Thymus (tissue), 14 donors: Measurements from ENCODE around the gene SMU1. TPM values are rescaled to one million over a fixed set of nuclear protein-coding genes. Genes with fewer than 3 reads are reported as not detected.

Source experiments
- DNase-seq, 9 donors: peaks; one replicate each; pipeline ENCODE4 v3.0.0-alpha.2; 2013; ENCODE audit warnings: low spot score in 9 of 9, low read depth in 6 of 9, missing footprints in 1 of 9
- H3K27ac ChIP-seq, 2 donors: one replicate each; pipeline ENCODE4 v1.5.1; 2013; ENCODE audit warnings: control low read depth in 1 of 2, low read depth in 1 of 2, low read length in 1 of 2, mild to moderate bottlenecking in 1 of 2, moderate library complexity in 1 of 2
- H3K27me3 ChIP-seq, 2 donors: one replicate each; pipeline ENCODE4 v1.5.1; 2013; ENCODE audit warnings: low read length in 1 of 2; ENCODE audit not compliant: control insufficient read depth in 2 of 2, insufficient read depth in 1 of 2
- H3K36me3 ChIP-seq, 2 donors: one replicate each; pipeline ENCODE4 v1.5.1; 2013; ENCODE audit warnings: low read length in 1 of 2, mild to moderate bottlenecking in 1 of 2, moderate library complexity in 1 of 2; ENCODE audit not compliant: control insufficient read depth in 2 of 2, insufficient read depth in 2 of 2
- H3K4me1 ChIP-seq, 2 donors: one replicate each; pipeline ENCODE4 v1.5.1; 2013; ENCODE audit warnings: low read length in 2 of 2; ENCODE audit not compliant: control insufficient read depth in 2 of 2, insufficient read depth in 2 of 2
- H3K4me3 ChIP-seq, 2 donors: one replicate each; pipeline ENCODE4 v1.5.1; 2013; ENCODE audit warnings: low read length in 2 of 2, control low read depth in 1 of 2, mild to moderate bottlenecking in 1 of 2
- H3K9me3 ChIP-seq, 2 donors: one replicate each; pipeline ENCODE4 v1.5.1; 2013; ENCODE audit warnings: low read length in 1 of 2, mild to moderate bottlenecking in 1 of 2; ENCODE audit not compliant: control insufficient read depth in 2 of 2, insufficient read depth in 1 of 2
- WGBS: extraction: QIAGEN DNeasy Blood & Tissue Kit; methylation state at CpG from one replicate; pipeline ENCODE4 v1.1.7; 2013; 5-methylcytosine and 5-hydroxymethylcytosine counted together
- long read RNA-seq, 10 donors: transcript quantifications; one replicate each; lab custom pipeline, GENCODE V29; 2026
- polyA plus RNA-seq: library from polyadenylated mRNA; stranded (reverse); fragments of 200-250 nt; gene quantifications from one replicate; pipeline ENCODE4 v1.2.3, GENCODE V29; 2013
- total RNA-seq: library from RNA; stranded (reverse); fragments of 120-200 nt; gene quantifications from one replicate; pipeline ENCODE4 v1.2.4, GENCODE V29; 2013
- donor health status: healthy.

Gene SMU1
- total RNA-seq (27.3 TPM), polyA plus RNA-seq (14.9 TPM)
- long read RNA-seq, donor 1, full-length matches to known transcripts = 3 of 3 reads
- long read RNA-seq, donor 1, partial matches to known transcripts = 0 of 3 reads
- long read RNA-seq, donor 1, other reads (novel, unspliced or antisense) = 0 of 3 reads
- long read RNA-seq, donor 2 = 0 reads
- long read RNA-seq, donor 3, full-length matches to known transcripts = 20 of 27 reads
- long read RNA-seq, donor 3, partial matches to known transcripts = 7 of 27 reads
- long read RNA-seq, donor 3, other reads (novel, unspliced or antisense) = 0 of 27 reads
- long read RNA-seq, donor 4, full-length matches to known transcripts = 5 of 12 reads
- long read RNA-seq, donor 4, partial matches to known transcripts = 7 of 12 reads
- long read RNA-seq, donor 4, other reads (novel, unspliced or antisense) = 0 of 12 reads
- long read RNA-seq, donor 5, full-length matches to known transcripts = 13 of 31 reads
- long read RNA-seq, donor 5, partial matches to known transcripts = 18 of 31 reads
- long read RNA-seq, donor 5, other reads (novel, unspliced or antisense) = 0 of 31 reads
- long read RNA-seq, donor 6, full-length matches to known transcripts = 11 of 11 reads
- long read RNA-seq, donor 6, partial matches to known transcripts = 0 of 11 reads
- long read RNA-seq, donor 6, other reads (novel, unspliced or antisense) = 0 of 11 reads
- long read RNA-seq, donor 7, full-length matches to known transcripts = 13 of 19 reads
- long read RNA-seq, donor 7, partial matches to known transcripts = 6 of 19 reads
- long read RNA-seq, donor 7, other reads (novel, unspliced or antisense) = 0 of 19 reads
- long read RNA-seq, donor 8, full-length matches to known transcripts = 4 of 4 reads
- long read RNA-seq, donor 8, partial matches to known transcripts = 0 of 4 reads
- long read RNA-seq, donor 8, other reads (novel, unspliced or antisense) = 0 of 4 reads
- long read RNA-seq, donor 9, full-length matches to known transcripts = 9 of 14 reads
- long read RNA-seq, donor 9, partial matches to known transcripts = 5 of 14 reads
- long read RNA-seq, donor 9, other reads (novel, unspliced or antisense) = 0 of 14 reads
- long read RNA-seq, donor 10, full-length matches to known transcripts = 9 of 19 reads
- long read RNA-seq, donor 10, partial matches to known transcripts = 10 of 19 reads
- long read RNA-seq, donor 10, other reads (novel, unspliced or antisense) = 0 of 19 reads

- Histone ChIP-seq H3K36me3 (peaks cover 17 to 24% of the 10 kb centered on the region in 2 donors), H3K4me1 (peaks cover 4 to 19% of the 10 kb centered on the region in 2 donors)
- under 1% methylated on average over 53 of the region's 53 CpGs for WGBS
Measured at GRCh38 chr9:33076046-33077004, at the start of gene SMU1. SMU1 (minus strand) TSS chr9:33076674; CDS start chr9:33076608, 66 bp downstream.

GRCh38 chr9:33125461-33125860 is 49.0 kb upstream of the SMU1 start:
- H3K4me3 ChIP-seq = no peak overlapping the region
- 84% methylated on average over 3 of the region's 3 CpGs for WGBS
- H3K27ac ChIP-seq = peak overlapping the region in 1 of 2 donors; percentile 5
- no peak for DNase-seq
- peaks cover 31 to 52% of the 10 kb centered on the region in 2 donors for H3K36me3 ChIP-seq
- no peaks in the 10 kb centered on the region for H3K27me3 ChIP-seq
- H3K9me3 ChIP-seq = no peaks in the 10 kb centered on the region
- peaks cover 15 to 29% of the 10 kb centered on the region in 2 donors for H3K4me1 ChIP-seq

More at GRCh38 chr9:33076046-33077004, at the start of gene SMU1:
- peak; percentile 89 to 98 (median 96) for DNase-seq
- Histone ChIP-seq H3K27me3 (no peaks in the 10 kb centered on the region), H3K4me3 (peak within 1 kb of the TSS; percentile 57 to 90), H3K9me3 (peaks cover 0 to 2% of the 10 kb centered on the region in 2 donors), H3K27ac (peak within 1 kb of the TSS; percentile 94)

- WGBS = 78% methylated on average over 9 of the region's 9 CpGs
- H3K27me3 ChIP-seq = no peaks in the 10 kb centered on the region
- DNase-seq = peak in 2 of 9 donors; percentile 41 to 69
- peaks cover 31 to 52% of the 10 kb centered on the region in 2 donors for H3K36me3 ChIP-seq
- H3K4me3 ChIP-seq = no peak overlapping the region
- no peaks in the 10 kb centered on the region for H3K9me3 ChIP-seq
- H3K27ac ChIP-seq = peak overlapping the region in 1 of 2 donors; percentile 5
- H3K4me1 ChIP-seq = peaks cover 15 to 29% of the 10 kb centered on the region in 2 donors
Measured at GRCh38 chr9:33124751-33125381, 48.4 kb upstream of the SMU1 start.

GRCh38 chr9:33124046-33124445 is 47.6 kb upstream of the SMU1 start:
- Histone ChIP-seq H3K27ac (peak overlapping the region in 1 of 2 donors; percentile 5), H3K9me3 (no peaks in the 10 kb centered on the region), H3K4me1 (peaks cover 15 to 29% of the 10 kb centered on the region in 2 donors), H3K4me3 (no peak overlapping the region), H3K27me3 (no peaks in the 10 kb centered on the region), H3K36me3 (peaks cover 23 to 51% of the 10 kb centered on the region in 2 donors)
- DNase-seq = no peak
- WGBS = 96% methylated on average over 5 of the region's 5 CpGs

- Histone ChIP-seq H3K36me3 (peaks cover 18 to 49% of the 10 kb centered on the region in 2 donors), H3K9me3 (no peaks in the 10 kb centered on the region), H3K27me3 (no peaks in the 10 kb centered on the region), H3K4me1 (peaks cover 15 to 29% of the 10 kb centered on the region in 2 donors), H3K4me3 (no peak overlapping the region), H3K27ac (no peak overlapping the region)
- no peak for DNase-seq
- 96% methylated on average over 8 of the region's 8 CpGs for WGBS
Measured at GRCh38 chr9:33123407-33124031, 47.0 kb upstream of the SMU1 start.

- Histone ChIP-seq H3K27ac (no peak overlapping the region), H3K36me3 (peaks cover 16 to 43% of the 10 kb centered on the region in 2 donors), H3K9me3 (no peaks in the 10 kb centered on the region), H3K27me3 (no peaks in the 10 kb centered on the region), H3K4me1 (peaks cover 13 to 32% of the 10 kb centered on the region in 2 donors), H3K4me3 (no peak overlapping the region)
- DNase-seq = no peak
- 96% methylated on average over 1 of the region's 1 CpG for WGBS
Measured at GRCh38 chr9:33120620-33121019, 44.1 kb upstream of the SMU1 start.

GRCh38 chr9:33117796-33118195 is 41.3 kb upstream of the SMU1 start:
- Histone ChIP-seq H3K36me3 (peaks cover 26 to 59% of the 10 kb centered on the region in 2 donors), H3K27ac (peak overlapping the region in 1 of 2 donors; percentile 20)

More at GRCh38 chr9:33117796-33118195, 41.3 kb upstream of the SMU1 start:
- Histone ChIP-seq H3K4me3 (no peak overlapping the region), H3K4me1 (peaks cover 0 to 12% of the 10 kb centered on the region in 2 donors), H3K9me3 (no peaks in the 10 kb centered on the region), H3K27me3 (no peaks in the 10 kb centered on the region)
- DNase-seq = no peak
- 95% methylated on average over 4 of the region's 4 CpGs for WGBS
